Measurements from ENCODE around the gene SKIL. TPM values are rescaled to one million over a fixed set of nuclear protein-coding genes. Genes with fewer than 3 reads are reported as not detected.

SKIL gene
- total RNA-seq, 6 experiments from 2014 or later: 14.1 to 29.1 (median 21.3) TPM

GRCh38 chr3:170421111-170421641 lies 63.7 kb downstream of the SKIL start:
- 76% methylated on average over 8 of the region's 12 CpGs for WGBS (ENCODE audit: insufficient coverage, low coverage, low lambda C conversion rate, missing lambda C conversion rate)
- H3K36me3 ChIP-seq: no peaks in the 10 kb centered on the region
- DNase-seq (no peak), ATAC-seq (peak in 1 of 4 donors; percentile 10)
- H3K4me1 ChIP-seq: peaks cover 0 to 13% (median 0%) of the 10 kb centered on the region in 4 donors
- intact Hi-C loops (cut with DNase I): no loop called here
- no peak overlapping the region for H3K27ac ChIP-seq
- TF ChIP-seq POLR2A (IDR thresholded peaks at IDR 0.05): no peak
- TF ChIP-seq CTCF (IDR thresholded peaks at IDR 0.05): no peak
- no peak overlapping the region for H3K4me3 ChIP-seq
- H3K27me3 ChIP-seq: peaks cover 0 to 8% of the 10 kb centered on the region in 2 donors
- no peaks in the 10 kb centered on the region for H3K9me3 ChIP-seq

GRCh38 chr3:170421758-170422157 lies 64.2 kb downstream of the SKIL start:
- Histone ChIP-seq H3K9me3 (no peaks in the 10 kb centered on the region), H3K27me3 (peaks cover 0 to 8% of the 10 kb centered on the region in 2 donors), H3K4me3 (no peak overlapping the region), H3K27ac (no peak overlapping the region), H3K36me3 (no peaks in the 10 kb centered on the region), H3K4me1 (peaks cover 0 to 16% (median 0%) of the 10 kb centered on the region in 4 donors)
- 82% methylated on average over 2 of the region's 2 CpGs for WGBS (ENCODE audit: insufficient coverage, low coverage, low lambda C conversion rate, missing lambda C conversion rate)
- TF ChIP-seq CTCF (IDR thresholded peaks at IDR 0.05) (no peak), POLR2A (IDR thresholded peaks at IDR 0.05) (no peak)
- intact Hi-C loops (cut with DNase I): no loop called here
- ATAC-seq (no peak), DNase-seq (no peak)

- intact Hi-C loops (cut with DNase I): no loop called here
These were observed 65.6 kb downstream of the SKIL start for GRCh38 chr3:170423001-170423615.

DNA sequence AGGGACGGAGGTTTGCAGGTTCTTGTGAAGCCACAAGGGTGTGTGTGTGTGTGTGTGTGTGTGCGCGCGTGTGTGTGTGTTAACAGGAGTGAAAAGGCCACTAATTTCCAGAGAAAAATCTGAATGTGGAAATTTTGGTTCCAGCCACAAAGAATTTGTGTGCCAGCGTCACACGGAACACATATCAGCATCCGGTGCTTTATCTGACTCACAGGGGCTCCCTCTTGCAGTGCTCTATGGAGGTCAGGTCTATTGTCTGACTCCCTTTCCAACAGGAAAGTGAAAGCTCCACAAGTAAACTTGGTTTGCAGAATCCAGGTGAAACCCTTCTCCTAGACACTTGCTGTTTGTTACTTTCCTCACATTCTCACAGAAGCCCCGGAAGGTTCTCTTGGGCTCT lies 67.4 kb downstream of the SKIL start:
- DNase-seq (no peak), ATAC-seq (no peak)
- H3K36me3 ChIP-seq: no peaks in the 10 kb centered on the region
- no peaks in the 10 kb centered on the region for H3K27me3 ChIP-seq
- WGBS (ENCODE audit: insufficient coverage, low coverage, low lambda C conversion rate, missing lambda C conversion rate): 47% methylated on average over 5 of the region's 8 CpGs
- no peaks in the 10 kb centered on the region for H3K9me3 ChIP-seq
- no peak overlapping the region for H3K27ac ChIP-seq
- intact Hi-C loops (cut with DNase I): no loop called here
- TF ChIP-seq POLR2A (IDR thresholded peaks at IDR 0.05): no peak
- H3K4me3 ChIP-seq: no peak overlapping the region
- H3K4me1 ChIP-seq: peaks cover 0 to 4% (median 0%) of the 10 kb centered on the region in 4 donors

More at GRCh38 chr3:170423001-170423615, 65.6 kb downstream of the SKIL start:
- ATAC-seq (no peak), DNase-seq (no peak)
- no peak overlapping the region for H3K27ac ChIP-seq
- no peaks in the 10 kb centered on the region for H3K9me3 ChIP-seq
- WGBS (ENCODE audit: insufficient coverage, low coverage, low lambda C conversion rate, missing lambda C conversion rate): 89% methylated on average over 7 of the region's 8 CpGs
- no peak overlapping the region for H3K4me3 ChIP-seq
- TF ChIP-seq CTCF (IDR thresholded peaks at IDR 0.05) (no peak), POLR2A (IDR thresholded peaks at IDR 0.05) (no peak)
- peaks cover 0 to 8% of the 10 kb centered on the region in 2 donors for H3K27me3 ChIP-seq
- no peaks in the 10 kb centered on the region for H3K36me3 ChIP-seq
- H3K4me1 ChIP-seq: peaks cover 0 to 17% (median 0%) of the 10 kb centered on the region in 4 donors

DNA sequence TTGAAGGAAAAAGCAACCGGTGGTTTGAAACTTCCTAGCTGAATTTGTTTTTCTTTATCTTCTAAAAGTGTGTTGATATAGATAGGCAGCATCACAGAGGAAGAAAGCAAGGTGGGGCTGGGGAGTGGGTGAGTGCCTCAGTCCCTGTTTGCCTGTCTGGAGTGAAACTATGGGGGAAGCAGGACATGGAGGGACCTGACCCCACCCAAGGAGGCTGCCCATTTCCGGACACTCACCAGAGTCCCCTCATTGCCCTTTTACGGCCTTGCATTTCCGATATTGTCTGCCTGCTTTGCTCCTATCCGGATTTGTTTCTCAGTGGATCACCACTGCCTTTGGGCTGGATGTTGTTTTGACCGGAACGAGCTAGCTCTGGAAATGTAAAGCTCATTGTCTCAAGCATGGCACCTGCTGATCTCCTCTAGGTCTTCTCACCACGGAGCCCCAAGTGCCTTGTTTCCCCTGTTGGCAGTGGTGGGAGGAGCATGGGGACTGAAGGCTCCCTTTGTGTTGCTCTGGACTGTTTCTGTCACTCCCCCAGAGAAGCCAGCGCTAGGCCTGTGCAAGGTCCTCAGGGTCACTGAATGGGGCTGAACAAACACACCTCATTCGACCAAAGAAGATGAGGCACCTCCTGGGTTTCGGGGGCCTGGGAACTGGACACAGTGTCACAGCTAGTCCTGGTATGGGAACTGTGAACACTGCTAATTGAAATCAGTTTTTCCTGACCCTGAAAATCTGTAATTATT lies 68.2 kb downstream of the SKIL start:
- Histone ChIP-seq H3K4me3 (no peak overlapping the region), H3K4me1 (peaks cover 0 to 4% (median 0%) of the 10 kb centered on the region in 4 donors), H3K27ac (no peak overlapping the region), H3K9me3 (no peaks in the 10 kb centered on the region), H3K36me3 (no peaks in the 10 kb centered on the region), H3K27me3 (no peaks in the 10 kb centered on the region)
- TF ChIP-seq POLR2A (IDR thresholded peaks at IDR 0.05) (no peak), CTCF (IDR thresholded peaks at IDR 0.05) (no peak)
- WGBS (ENCODE audit: insufficient coverage, low coverage, low lambda C conversion rate, missing lambda C conversion rate): 65% methylated on average over 8 of the region's 11 CpGs
- no peak for DNase-seq
- ATAC-seq: peak in 3 of 4 donors; percentile 24 to 42 (median 25)
- intact Hi-C loops (cut with DNase I): no loop called here
